HEK293 (cell line): Measurements from ENCODE around the gene CACNA1E.

Experiments
- GLI4 ChIP-seq: fragments of 450-650 bp; formaldehyde crosslinking; IDR thresholded peaks from 2 replicates; pipeline ENCODE4 v1.5.1; 2016; ENCODE audit warnings: missing biosample characterization, missing genetic modification characterization
- GLIS2 ChIP-seq: fragments of 450-650 bp; formaldehyde crosslinking; IDR thresholded peaks from 2 replicates; pipeline ENCODE4 v1.5.1; 2016; ENCODE audit warnings: missing biosample characterization, missing genetic modification characterization
- ZFP41 ChIP-seq: fragments of 450-650 bp; formaldehyde crosslinking; IDR thresholded peaks from 2 replicates; pipeline ENCODE4 v1.5.1; 2016; ENCODE audit warnings: missing biosample characterization, missing genetic modification characterization, borderline replicate concordance
- ZNF548 ChIP-seq: fragments of 450-650 bp; formaldehyde crosslinking; IDR thresholded peaks from 2 replicates; pipeline ENCODE4 v1.5.1; 2016; ENCODE audit warnings: missing biosample characterization, missing genetic modification characterization
- ZNF837 ChIP-seq: fragments of 450-650 bp; formaldehyde crosslinking; IDR thresholded peaks from 2 replicates; pipeline ENCODE4 v1.5.1; 2016; ENCODE audit warnings: missing biosample characterization, missing genetic modification characterization
- TF ChIP-seq, protein P1 (sequence below): fragments of 450-650 bp; formaldehyde crosslinking; IDR thresholded peaks from 2 replicates; pipeline ENCODE4 v1.5.1; 2016; ENCODE audit warnings: missing biosample characterization, missing genetic modification characterization
- TF ChIP-seq, protein P2 (sequence below): fragments of 450-650 bp; formaldehyde crosslinking; IDR thresholded peaks from 2 replicates; pipeline ENCODE4 v1.5.1; 2016; ENCODE audit warnings: missing biosample characterization, missing genetic modification characterization

DNA sequence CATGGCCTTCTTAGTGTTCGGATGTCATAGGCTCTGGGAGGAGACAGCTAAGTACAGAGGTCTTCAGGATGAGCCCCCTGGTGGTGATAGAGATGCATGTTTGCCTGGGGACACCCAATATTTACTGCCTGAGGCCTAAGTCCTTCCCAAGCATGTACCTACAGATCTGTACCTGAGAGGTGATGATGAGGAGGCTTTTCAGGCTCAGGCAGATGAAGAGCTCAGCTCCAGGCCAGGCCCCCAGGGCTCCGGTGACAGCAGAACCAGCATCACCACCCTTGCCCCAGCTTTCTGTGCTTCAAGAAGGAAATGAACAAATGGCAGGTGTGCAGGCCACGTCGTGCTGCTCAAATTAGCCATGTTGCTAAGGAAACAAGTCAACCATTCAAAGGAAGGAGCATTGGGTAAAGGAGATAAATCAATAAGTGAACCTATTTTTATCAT lies 21.1 kb downstream of the CACNA1E start:
- TF ChIP-seq, protein P1, sequence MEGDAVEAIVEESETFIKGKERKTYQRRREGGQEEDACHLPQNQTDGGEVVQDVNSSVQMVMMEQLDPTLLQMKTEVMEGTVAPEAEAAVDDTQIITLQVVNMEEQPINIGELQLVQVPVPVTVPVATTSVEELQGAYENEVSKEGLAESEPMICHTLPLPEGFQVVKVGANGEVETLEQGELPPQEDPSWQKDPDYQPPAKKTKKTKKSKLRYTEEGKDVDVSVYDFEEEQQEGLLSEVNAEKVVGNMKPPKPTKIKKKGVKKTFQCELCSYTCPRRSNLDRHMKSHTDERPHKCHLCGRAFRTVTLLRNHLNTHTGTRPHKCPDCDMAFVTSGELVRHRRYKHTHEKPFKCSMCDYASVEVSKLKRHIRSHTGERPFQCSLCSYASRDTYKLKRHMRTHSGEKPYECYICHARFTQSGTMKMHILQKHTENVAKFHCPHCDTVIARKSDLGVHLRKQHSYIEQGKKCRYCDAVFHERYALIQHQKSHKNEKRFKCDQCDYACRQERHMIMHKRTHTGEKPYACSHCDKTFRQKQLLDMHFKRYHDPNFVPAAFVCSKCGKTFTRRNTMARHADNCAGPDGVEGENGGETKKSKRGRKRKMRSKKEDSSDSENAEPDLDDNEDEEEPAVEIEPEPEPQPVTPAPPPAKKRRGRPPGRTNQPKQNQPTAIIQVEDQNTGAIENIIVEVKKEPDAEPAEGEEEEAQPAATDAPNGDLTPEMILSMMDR (tag by site-specific recombination) = no peak
- no peak for TF ChIP-seq ZFP41 (tag by site-specific recombination)
- TF ChIP-seq, protein P2, sequence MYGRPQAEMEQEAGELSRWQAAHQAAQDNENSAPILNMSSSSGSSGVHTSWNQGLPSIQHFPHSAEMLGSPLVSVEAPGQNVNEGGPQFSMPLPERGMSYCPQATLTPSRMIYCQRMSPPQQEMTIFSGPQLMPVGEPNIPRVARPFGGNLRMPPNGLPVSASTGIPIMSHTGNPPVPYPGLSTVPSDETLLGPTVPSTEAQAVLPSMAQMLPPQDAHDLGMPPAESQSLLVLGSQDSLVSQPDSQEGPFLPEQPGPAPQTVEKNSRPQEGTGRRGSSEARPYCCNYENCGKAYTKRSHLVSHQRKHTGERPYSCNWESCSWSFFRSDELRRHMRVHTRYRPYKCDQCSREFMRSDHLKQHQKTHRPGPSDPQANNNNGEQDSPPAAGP = no peak
- no peak for TF ChIP-seq GLI4
- no peak for TF ChIP-seq GLIS2 (tag by site-specific recombination)
- no peak for TF ChIP-seq ZNF548
- TF ChIP-seq ZNF837 (tag by site-specific recombination) = no peak
